22Rv1 (cell line): ENCODE results near the gene SLC8A3.

Experiments
- ZFX ChIP-seq: fragments of 450-650 bp; IDR thresholded peaks from 2 replicates; pipeline ENCODE4 v1.6.1; 2017; ENCODE audit warnings: antibody characterized with exemption, borderline replicate concordance
- TF ChIP-seq, protein P1 (sequence below): fragments of 450-650 bp; IDR thresholded peaks from 2 replicates; pipeline ENCODE4 v1.5.1; 2017; ENCODE audit warnings: mild to moderate bottlenecking

DNA sequence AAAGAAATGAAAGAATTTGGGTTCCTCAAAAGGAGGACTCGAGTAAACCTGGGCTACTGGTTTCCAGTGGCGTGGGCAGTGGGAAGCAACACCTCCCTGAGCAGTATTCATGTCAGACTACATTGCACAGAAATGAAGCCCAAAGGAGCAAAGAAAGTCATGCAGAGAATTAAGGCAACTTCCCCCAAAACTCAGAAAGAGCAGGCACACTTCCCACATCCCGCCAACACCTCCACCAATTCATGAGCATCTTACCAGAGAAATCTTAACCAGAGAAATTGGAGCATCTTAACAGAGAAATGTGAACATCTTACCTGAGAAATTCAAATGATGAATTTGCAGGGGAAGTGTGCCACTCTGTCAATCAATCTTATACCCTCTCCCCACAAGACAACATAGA, 36.7 kb downstream of the SLC8A3 start:
- TF ChIP-seq, protein P1, sequence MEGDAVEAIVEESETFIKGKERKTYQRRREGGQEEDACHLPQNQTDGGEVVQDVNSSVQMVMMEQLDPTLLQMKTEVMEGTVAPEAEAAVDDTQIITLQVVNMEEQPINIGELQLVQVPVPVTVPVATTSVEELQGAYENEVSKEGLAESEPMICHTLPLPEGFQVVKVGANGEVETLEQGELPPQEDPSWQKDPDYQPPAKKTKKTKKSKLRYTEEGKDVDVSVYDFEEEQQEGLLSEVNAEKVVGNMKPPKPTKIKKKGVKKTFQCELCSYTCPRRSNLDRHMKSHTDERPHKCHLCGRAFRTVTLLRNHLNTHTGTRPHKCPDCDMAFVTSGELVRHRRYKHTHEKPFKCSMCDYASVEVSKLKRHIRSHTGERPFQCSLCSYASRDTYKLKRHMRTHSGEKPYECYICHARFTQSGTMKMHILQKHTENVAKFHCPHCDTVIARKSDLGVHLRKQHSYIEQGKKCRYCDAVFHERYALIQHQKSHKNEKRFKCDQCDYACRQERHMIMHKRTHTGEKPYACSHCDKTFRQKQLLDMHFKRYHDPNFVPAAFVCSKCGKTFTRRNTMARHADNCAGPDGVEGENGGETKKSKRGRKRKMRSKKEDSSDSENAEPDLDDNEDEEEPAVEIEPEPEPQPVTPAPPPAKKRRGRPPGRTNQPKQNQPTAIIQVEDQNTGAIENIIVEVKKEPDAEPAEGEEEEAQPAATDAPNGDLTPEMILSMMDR, result no peak
- TF ChIP-seq ZFX, result no peak
